Progenitor cell of endocrine pancreas (in vitro differentiated cells): ENCODE data around the gene FADS3. TPM values are rescaled to one million over a fixed set of nuclear protein-coding genes. Genes with fewer than 3 reads are reported as not detected.

Source experiments
- DNase-seq: peaks from one replicate; pipeline ENCODE4 v3.0.0; 2021; ENCODE audit warnings: low spot score; ENCODE audit not compliant: unreplicated experiment
- H3K27ac Mint-ChIP-seq: 2 replicates; pipeline ENCODE4 v1.8.0; 2021; ENCODE audit warnings: mild to moderate bottlenecking, moderate library complexity, mixed read lengths
- H3K27me3 Mint-ChIP-seq: 2 replicates; pipeline ENCODE4 v1.8.0; 2021; ENCODE audit warnings: mixed read lengths
- H3K36me3 Mint-ChIP-seq: 2 replicates; pipeline ENCODE4 v1.8.0; 2022; ENCODE audit warnings: mixed read lengths; ENCODE audit not compliant: insufficient read depth
- H3K4me1 Mint-ChIP-seq: 2 replicates; pipeline ENCODE4 v1.8.0; 2021; ENCODE audit warnings: low read depth, mixed read lengths
- H3K4me3 Mint-ChIP-seq: 2 replicates; pipeline ENCODE4 v1.8.0; 2021; ENCODE audit warnings: low read depth, mild to moderate bottlenecking, moderate library complexity, mixed read lengths
- H3K9me3 Mint-ChIP-seq: 2 replicates; pipeline ENCODE4 v1.8.0; 2021; ENCODE audit warnings: low read depth, mixed read lengths
- total RNA-seq: library from RNA; stranded (reverse); gene quantifications from 2 replicates; pipeline ENCODE4 v1.2.1, GENCODE V29; 2021
- TF ChIP-seq, protein P1 (sequence below): fragments of 200-600 bp; sonication (generic); IDR thresholded peaks from one replicate; pipeline ENCODE4 v1.5.0; 2021; ENCODE audit warnings: antibody characterized with exemption, mild to moderate bottlenecking; ENCODE audit not compliant: unreplicated experiment

Gene FADS3
- total RNA-seq, 1 donor from 2014 or later: 21.2 TPM

DNA sequence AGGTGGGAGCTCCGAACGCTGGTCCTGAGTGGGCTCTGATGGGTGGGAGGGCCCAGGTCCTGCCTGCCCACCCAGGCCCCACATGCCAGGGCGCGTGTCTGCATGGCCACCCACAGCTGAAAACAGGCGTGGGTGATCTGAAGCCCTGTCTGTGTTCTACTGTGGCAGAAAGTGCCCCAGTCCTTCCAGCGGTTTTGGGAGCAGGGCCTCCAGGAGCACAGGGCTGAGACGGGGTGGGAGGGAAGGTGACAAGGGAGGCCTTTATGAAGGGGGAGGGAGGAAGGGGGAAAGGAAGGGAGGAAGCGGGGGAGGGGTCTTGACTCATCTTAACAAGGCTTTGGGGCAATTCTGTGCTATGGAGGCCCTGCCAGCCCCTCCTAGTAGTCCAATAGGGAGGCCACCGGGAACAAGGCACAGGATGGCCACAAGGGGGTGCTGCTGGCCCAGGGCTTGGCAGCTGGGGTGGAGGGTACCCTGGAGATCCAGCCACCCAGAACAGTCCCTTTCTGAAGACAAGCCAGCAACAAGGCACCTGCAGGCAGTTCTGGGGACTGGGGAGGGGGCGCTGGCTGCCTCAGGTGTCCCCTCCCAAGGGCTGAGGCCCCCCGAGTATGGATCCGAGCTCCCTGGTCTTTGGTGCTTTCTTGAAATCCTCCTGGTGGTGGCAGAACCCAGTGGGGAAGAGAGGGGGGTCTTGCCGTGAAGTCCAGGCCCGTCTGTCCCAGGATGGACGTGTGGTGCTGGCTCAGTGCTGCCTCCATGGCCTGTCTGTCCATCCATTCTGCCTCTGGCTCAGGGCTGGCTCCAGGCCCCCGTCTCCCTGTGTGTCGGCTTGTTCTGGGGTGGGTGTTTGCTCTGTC lies 6.3 kb upstream of the FADS3 start:
- no peaks in the 10 kb centered on the region for H3K36me3 Mint-ChIP-seq
- peak; percentile 88 for DNase-seq

DNA sequence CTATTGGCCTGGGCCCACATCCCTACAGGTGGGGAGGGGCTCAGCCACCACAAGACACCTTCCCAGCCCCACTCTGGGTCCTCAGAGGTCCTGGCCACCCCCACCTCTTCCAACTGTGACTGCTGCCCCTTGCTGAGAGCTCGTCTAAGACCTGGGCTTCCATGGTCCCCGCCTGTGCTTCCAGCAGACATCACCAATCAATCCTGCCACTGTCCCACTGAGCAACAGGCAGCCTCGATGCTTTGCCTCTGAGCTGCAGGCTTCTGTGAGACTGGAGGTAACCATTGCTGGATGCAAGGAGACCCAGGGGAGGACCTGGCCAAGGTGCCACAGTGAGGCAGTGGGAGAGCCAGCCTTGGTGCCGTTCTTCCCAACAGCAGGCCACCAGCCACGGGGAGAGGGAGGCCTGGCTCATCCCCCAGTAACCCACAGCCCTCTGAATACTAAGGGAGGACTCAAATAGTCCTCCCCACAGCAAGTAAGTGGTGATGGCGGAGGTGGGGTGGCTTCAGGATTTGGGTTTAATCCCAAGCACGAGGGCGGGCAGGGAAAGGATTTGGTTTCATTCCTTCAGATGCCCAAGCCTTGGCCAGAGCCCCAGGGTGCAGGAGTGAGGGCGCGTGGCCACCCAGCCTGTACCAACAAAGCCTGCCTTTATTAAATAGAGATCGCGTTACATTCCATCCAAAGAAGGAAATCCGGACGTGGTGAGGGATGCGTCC lies 5.5 kb upstream of the FADS3 start:
- no peaks in the 10 kb centered on the region for H3K4me1 Mint-ChIP-seq
- peaks cover 3% of the 10 kb centered on the region for H3K27me3 Mint-ChIP-seq
- TF ChIP-seq, protein P1, sequence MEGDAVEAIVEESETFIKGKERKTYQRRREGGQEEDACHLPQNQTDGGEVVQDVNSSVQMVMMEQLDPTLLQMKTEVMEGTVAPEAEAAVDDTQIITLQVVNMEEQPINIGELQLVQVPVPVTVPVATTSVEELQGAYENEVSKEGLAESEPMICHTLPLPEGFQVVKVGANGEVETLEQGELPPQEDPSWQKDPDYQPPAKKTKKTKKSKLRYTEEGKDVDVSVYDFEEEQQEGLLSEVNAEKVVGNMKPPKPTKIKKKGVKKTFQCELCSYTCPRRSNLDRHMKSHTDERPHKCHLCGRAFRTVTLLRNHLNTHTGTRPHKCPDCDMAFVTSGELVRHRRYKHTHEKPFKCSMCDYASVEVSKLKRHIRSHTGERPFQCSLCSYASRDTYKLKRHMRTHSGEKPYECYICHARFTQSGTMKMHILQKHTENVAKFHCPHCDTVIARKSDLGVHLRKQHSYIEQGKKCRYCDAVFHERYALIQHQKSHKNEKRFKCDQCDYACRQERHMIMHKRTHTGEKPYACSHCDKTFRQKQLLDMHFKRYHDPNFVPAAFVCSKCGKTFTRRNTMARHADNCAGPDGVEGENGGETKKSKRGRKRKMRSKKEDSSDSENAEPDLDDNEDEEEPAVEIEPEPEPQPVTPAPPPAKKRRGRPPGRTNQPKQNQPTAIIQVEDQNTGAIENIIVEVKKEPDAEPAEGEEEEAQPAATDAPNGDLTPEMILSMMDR: no peak
- H3K27ac Mint-ChIP-seq: no peak overlapping the region
- H3K9me3 Mint-ChIP-seq: no peaks in the 10 kb centered on the region
- no peak for DNase-seq
- H3K36me3 Mint-ChIP-seq: no peaks in the 10 kb centered on the region
- H3K4me3 Mint-ChIP-seq: no peak overlapping the region

More for the DNA sequence above, 6.3 kb upstream of the FADS3 start:
- Mint-ChIP-seq H3K4me3 (no peak overlapping the region), H3K4me1 (no peaks in the 10 kb centered on the region), H3K27ac (no peak overlapping the region), H3K9me3 (no peaks in the 10 kb centered on the region), H3K27me3 (peaks cover under 1% of the 10 kb centered on the region)
- TF ChIP-seq, protein P1: peak; percentile 85

DNA sequence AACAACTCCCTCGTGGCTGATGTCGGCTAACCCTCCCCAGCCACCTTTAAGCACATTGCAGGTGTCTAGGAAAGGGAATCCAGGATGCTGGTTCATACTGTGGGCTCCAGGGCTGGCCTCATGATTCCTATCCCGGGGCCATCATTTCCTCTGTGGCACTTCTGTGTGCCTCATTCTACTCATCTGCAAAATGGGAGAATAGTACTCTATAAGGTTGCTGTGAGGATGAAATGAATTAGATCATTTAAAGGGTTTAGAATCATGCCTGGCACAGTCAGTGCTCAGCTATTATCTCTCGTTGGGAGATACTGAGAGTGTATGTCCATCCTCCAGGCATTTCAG lies 4.3 kb upstream of the FADS3 start:
- Mint-ChIP-seq H3K9me3 (no peaks in the 10 kb centered on the region), H3K4me3 (no peak overlapping the region), H3K27ac (no peak overlapping the region), H3K27me3 (peaks cover 3% of the 10 kb centered on the region), H3K36me3 (no peaks in the 10 kb centered on the region), H3K4me1 (peaks cover 2% of the 10 kb centered on the region)
- DNase-seq: no peak
- TF ChIP-seq, protein P1: no peak

DNA sequence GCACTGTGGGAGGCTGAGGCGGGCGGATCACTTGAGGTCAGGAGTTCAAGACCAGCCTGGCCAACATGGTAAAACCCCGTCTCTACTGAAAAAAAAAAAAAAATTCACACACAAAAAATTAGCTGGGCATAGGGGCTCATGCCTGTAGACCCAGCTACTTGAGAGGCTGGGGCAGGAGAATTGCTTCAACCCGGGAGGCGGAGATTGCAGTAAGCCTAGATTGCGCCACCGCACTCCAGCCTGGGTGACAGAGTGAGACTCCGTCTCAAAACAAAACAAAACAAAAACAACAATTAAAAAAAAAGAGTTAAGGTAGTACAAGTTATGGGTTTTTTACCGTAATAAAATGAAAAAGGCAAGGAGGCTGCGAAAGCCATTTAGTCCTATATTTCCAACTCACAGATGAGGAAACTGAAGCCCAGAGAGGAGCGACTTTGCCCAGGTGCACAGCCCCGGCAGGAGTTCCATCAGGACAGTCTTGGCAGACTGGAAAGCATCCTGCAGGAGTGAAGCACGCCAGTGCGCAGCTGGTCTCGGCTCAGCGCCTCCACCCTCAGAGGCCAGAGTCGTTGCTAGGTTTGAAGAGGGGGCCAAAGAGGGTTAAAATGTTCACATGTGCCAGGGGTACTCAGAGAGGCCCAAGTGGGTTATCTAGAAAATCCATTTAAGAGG lies 3.8 kb upstream of the FADS3 start:
- Mint-ChIP-seq H3K9me3 (no peaks in the 10 kb centered on the region), H3K4me3 (no peak overlapping the region), H3K4me1 (peaks cover 2% of the 10 kb centered on the region), H3K27me3 (peaks cover 3% of the 10 kb centered on the region), H3K27ac (no peak overlapping the region), H3K36me3 (no peaks in the 10 kb centered on the region)
- DNase-seq: no peak
- TF ChIP-seq, protein P1: no peak

DNA sequence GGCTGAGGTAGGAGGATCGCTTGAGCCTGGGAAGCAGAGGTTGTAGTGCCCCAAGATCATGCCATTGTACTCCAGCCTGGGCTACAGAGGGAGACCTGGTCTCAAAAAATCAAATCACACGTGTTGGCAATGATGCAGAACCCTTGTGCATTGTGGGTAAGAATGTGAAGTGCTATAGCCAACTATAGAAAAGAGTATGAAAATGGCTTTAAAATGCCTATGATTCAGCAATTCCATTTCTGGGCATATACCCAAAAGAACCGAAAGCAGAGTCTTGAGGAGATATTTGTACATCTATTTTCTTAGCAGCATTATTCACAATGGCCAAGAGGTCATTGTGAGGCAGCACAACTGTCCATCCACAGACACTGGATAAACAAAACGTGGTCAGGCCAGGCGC lies 2.6 kb upstream of the FADS3 start:
- no peak overlapping the region for H3K27ac Mint-ChIP-seq
- H3K9me3 Mint-ChIP-seq: no peaks in the 10 kb centered on the region
- TF ChIP-seq, protein P1: no peak
- DNase-seq: no peak
- H3K4me1 Mint-ChIP-seq: peaks cover 2% of the 10 kb centered on the region
- no peak overlapping the region for H3K4me3 Mint-ChIP-seq
- H3K27me3 Mint-ChIP-seq: peaks cover 3% of the 10 kb centered on the region
- H3K36me3 Mint-ChIP-seq: no peaks in the 10 kb centered on the region
